ENCODE results near the gene C18orf63.

DNA sequence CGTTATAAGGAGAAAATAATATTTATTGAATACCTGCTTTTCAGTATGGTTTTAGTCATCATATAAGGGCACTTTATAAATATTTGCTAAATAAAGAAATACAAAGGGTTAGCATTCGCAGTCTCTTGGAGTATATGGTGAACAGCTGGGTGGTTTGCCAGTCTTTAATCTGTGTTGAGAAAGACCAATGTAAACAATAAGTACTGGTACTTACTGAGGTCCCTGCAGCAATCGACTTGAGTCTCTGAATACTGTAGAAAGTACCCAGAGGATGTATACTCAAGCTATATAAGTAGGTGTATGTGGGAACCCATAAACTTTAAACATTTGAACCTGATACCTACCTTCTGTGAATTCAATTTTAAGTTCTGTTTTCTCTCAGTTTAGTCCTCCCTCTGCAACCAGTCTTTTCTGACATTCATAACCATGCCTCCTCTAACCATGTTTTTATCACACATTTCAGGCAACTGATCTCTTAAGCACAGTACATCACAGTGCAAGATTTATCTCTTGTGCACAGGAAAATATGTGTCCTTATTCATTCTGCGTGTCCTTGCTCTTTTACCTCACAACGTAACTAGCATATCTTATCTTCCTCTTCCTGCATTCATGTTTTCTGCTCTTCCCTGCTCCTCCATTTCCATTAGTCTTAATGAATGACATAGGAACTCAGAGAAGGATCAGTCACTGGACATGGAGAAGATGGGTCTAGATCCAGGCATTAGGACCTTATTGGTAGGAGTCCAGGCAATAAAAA, 21.7 kb downstream of the C18orf63 start:
- TF ChIP-seq, protein P1, sequence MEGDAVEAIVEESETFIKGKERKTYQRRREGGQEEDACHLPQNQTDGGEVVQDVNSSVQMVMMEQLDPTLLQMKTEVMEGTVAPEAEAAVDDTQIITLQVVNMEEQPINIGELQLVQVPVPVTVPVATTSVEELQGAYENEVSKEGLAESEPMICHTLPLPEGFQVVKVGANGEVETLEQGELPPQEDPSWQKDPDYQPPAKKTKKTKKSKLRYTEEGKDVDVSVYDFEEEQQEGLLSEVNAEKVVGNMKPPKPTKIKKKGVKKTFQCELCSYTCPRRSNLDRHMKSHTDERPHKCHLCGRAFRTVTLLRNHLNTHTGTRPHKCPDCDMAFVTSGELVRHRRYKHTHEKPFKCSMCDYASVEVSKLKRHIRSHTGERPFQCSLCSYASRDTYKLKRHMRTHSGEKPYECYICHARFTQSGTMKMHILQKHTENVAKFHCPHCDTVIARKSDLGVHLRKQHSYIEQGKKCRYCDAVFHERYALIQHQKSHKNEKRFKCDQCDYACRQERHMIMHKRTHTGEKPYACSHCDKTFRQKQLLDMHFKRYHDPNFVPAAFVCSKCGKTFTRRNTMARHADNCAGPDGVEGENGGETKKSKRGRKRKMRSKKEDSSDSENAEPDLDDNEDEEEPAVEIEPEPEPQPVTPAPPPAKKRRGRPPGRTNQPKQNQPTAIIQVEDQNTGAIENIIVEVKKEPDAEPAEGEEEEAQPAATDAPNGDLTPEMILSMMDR (IDR thresholded peaks at IDR 0.05): no peak
- TF ChIP-seq POLR2A (IDR thresholded peaks at IDR 0.05): no peak
